ENCODE results near the gene ZSWIM8. TPM values are rescaled to one million over a fixed set of nuclear protein-coding genes. Genes with fewer than 3 reads are reported as not detected.
"Not testable (repeated sequence)": the region's sequence is repeated elsewhere in the genome, so short reads cannot be mapped to it uniquely, and the experiment has no call there.

The ZSWIM8 gene
- total RNA-seq, 2 donors from 2014 or later = 56.7 to 118 TPM

DNA sequence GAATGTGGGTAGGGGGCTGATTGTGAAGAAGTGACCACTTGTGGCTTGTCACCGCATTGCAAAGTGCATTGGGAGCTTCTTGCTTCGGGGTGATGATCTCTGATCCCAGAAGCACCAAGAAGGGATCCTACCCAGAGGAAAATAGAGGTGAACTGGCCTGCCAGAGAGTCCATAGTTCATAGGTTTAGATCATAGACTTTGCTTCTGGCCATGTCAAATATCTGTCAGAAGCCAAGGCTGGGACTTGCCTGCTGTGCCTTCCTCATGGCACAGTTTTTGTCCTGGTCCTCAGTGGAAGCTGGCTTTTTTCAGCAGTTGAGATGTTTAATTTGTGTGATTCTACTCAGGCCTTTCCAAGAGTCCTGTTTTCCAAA is 1.1 kb downstream of the ZSWIM8 start:
- ATAC-seq (no peak), DNase-seq (ENCODE audit: low spot score in 2 of 2) (no peak)
- Mint-ChIP-seq H3K36me3 (peaks cover 26 to 31% of the 10 kb centered on the region in 2 donors), H3K27ac (peak overlapping the region; percentile 79 to 85), H3K9me3 (no peaks in the 10 kb centered on the region)

- not testable (repeated sequence) for H3K27ac Mint-ChIP-seq; ATAC-seq; H3K9me3 Mint-ChIP-seq; DNase-seq (ENCODE audit: low spot score in 2 of 2)
- peaks cover 20 to 25% of the 10 kb centered on the region in 2 donors for H3K36me3 Mint-ChIP-seq
These were observed 1.8 kb downstream of the ZSWIM8 start for GRCh38 chr10:73787031-73787800.

DNA sequence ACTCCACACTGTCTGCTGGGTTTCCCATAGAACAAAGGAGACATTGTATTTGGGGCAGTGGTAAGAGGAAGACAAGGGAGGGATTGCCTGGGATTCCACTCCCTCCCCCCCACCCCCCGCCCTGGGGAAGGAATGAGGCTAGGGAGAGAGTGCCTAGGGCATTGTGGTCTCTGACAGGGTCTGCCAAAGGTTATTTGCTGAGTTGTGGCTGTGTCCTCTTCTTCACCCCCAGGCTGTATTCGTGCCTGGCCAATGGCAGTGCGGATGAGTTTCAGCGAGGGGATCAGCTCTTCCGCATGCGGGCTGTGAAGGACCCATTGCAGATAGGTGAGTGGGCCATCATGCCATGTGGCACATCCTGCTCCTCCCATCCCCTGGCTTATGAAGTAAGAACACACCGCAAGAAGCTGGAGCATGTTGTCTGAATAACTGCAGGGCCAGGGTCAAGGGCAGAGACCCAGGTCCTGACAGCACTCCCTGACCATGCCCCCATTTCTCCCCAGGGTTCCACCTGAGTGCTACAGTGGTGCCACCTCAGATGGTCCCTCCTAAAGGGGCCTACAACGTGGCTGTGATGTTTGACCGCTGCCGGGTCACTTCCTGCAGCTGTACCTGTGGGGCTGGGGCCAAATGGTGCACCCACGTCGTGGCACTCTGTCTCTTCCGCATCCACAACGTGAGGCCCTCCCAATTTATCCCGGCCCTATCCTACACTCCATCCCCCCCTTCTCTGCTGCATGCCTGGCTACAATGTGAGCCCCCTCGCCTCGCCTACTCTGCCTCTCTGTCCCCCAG is 3.7 kb downstream of the ZSWIM8 start:
- ATAC-seq = no peak
- Mint-ChIP-seq H3K36me3 (peaks cover 10 to 17% of the 10 kb centered on the region in 2 donors), H3K27ac (peak overlapping the region in 1 of 2 donors; percentile 51), H3K9me3 (no peaks in the 10 kb centered on the region)
- no peak for DNase-seq (ENCODE audit: low spot score in 2 of 2)

DNA sequence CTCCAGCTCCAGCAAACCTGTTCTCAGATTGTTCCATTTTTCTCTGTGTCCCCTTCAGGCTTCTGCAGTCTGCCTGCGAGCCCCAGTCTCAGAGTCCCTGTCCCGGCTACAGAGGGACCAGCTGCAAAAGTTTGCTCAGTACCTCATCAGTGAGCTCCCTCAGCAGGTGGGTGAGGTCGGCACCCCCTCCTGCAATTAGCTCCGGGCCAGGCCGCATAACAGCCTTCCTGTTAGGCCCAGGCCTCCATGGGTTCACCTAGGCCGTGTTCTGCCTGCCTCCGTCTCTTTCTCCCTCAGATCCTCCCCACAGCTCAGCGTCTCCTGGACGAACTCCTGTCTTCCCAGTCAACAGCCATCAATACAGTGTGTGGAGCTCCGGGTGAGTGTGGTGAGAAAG is 4.3 kb downstream of the ZSWIM8 start:
- Mint-ChIP-seq H3K36me3 (peaks cover 10 to 17% of the 10 kb centered on the region in 2 donors), H3K9me3 (no peaks in the 10 kb centered on the region), H3K27ac (peak overlapping the region in 1 of 2 donors; percentile 51)
- no peak for ATAC-seq
- DNase-seq (ENCODE audit: low spot score in 2 of 2) = no peak

GRCh38 chr10:73790886-73791625 is 5.7 kb downstream of the ZSWIM8 start:
- peak overlapping the region in 1 of 2 donors; percentile 72 for H3K27ac Mint-ChIP-seq

GRCh38 chr10:73791871-73792400 is 6.5 kb downstream of the ZSWIM8 start:
- Mint-ChIP-seq H3K27ac (peak overlapping the region in 1 of 2 donors; percentile 72), H3K9me3 (no peaks in the 10 kb centered on the region), H3K36me3 (peaks cover 4 to 10% of the 10 kb centered on the region in 2 donors)
- DNase-seq (ENCODE audit: low spot score in 2 of 2) = no peak
- ATAC-seq = no peak

More at GRCh38 chr10:73790886-73791625, 5.7 kb downstream of the ZSWIM8 start:
- no peak for DNase-seq (ENCODE audit: low spot score in 2 of 2)
- Mint-ChIP-seq H3K9me3 (no peaks in the 10 kb centered on the region), H3K36me3 (peaks cover 8 to 15% of the 10 kb centered on the region in 2 donors)
- no peak for ATAC-seq

DNA sequence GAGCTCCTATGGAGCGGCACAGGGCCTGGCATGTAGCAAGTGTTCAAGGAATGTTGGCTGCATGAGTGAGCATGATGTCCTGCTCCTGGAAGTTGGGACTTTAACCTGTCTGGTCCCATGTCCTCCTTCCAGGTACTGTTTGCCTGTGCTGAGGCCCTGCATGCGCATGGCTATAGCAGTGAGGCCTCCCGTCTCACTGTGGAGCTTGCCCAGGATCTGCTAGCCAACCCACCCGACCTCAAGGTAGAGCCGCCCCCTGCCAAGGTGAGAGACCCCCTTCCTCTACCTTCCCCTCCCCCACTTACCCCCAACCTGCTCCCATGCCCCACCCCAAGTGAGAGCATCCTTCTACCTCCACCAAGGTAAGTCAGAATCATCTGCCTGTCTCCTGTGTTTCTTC is 8.1 kb downstream of the ZSWIM8 start:
- peak overlapping the region in 1 of 2 donors; percentile 20 for H3K27ac Mint-ChIP-seq
- DNase-seq (ENCODE audit: low spot score in 2 of 2) (no peak), ATAC-seq (no peak)
- peaks cover 4 to 10% of the 10 kb centered on the region in 2 donors for H3K36me3 Mint-ChIP-seq
- H3K9me3 Mint-ChIP-seq = no peaks in the 10 kb centered on the region

DNA sequence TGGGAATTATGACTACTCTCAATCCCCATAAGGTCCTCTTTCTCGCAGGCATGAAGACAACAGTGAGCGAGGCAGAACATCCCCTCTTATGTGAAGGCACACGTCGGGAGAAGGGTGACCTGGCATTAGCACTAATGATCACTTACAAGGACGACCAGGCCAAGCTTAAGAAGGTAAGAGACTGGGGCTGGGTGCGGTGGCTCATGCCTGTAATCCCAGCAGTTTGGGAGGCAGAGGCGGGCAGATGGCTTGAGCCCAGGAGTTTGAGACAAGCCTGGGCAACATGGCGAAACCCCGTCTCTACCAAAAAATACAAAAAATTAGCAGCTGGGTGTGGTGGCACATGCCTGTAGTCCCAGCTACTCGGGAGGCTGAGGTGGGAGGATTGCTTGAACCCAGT is 10.1 kb downstream of the ZSWIM8 start:
- peak overlapping the region in 1 of 2 donors; percentile 26 for H3K27ac Mint-ChIP-seq
- H3K9me3 Mint-ChIP-seq; H3K36me3 Mint-ChIP-seq; ATAC-seq; DNase-seq (ENCODE audit: low spot score in 2 of 2): not testable (repeated sequence)

- H3K9me3 Mint-ChIP-seq; H3K36me3 Mint-ChIP-seq; DNase-seq (ENCODE audit: low spot score in 2 of 2); ATAC-seq: not testable (repeated sequence)
- H3K27ac Mint-ChIP-seq = peak overlapping the region; percentile 26 to 50
These were observed 10.6 kb downstream of the ZSWIM8 start for GRCh38 chr10:73796035-73796434.

- Mint-ChIP-seq H3K36me3 (no peaks in the 10 kb centered on the region), H3K9me3 (no peaks in the 10 kb centered on the region), H3K27ac (no peak overlapping the region)
- DNase-seq (ENCODE audit: low spot score in 2 of 2) (no peak), ATAC-seq (no peak)
These were observed 11.4 kb downstream of the ZSWIM8 start for GRCh38 chr10:73796766-73797165.

DNA sequence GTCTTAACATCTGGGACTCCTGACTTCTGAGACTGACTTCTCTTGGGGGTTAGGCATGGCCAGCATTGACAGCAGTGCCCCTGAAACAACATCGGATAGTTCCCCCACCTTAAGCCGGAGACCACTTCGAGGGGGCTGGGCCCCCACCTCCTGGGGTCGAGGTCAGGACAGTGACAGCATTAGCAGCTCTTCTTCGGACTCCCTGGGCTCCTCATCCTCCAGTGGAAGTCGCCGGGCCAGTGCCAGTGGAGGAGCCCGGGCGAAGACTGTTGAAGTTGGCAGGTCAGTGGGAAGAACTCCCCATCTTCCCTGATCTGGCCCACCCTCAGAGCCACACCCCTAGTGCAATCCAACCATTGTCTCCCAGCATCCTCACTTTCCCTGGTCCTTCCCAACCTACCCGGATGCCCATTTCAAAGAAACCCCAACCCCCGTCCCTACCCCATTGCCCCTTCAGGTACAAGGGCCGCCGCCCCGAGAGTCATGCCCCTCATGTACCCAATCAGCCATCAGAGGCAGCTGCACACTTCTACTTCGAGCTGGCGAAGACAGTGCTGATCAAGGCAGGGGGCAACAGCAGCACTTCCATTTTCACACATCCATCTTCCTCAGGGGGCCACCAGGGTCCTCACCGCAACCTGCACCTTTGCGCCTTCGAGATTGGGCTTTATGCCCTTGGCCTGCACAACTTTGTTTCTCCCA is 12.1 kb downstream of the ZSWIM8 start:
- H3K27ac Mint-ChIP-seq = peak overlapping the region; percentile 17 to 43

GRCh38 chr10:73798087-73798486 is 12.7 kb downstream of the ZSWIM8 start:
- ATAC-seq (no peak), DNase-seq (ENCODE audit: low spot score in 2 of 2) (no peak)
- no peaks in the 10 kb centered on the region for H3K36me3 Mint-ChIP-seq

More for the DNA sequence above, 12.1 kb downstream of the ZSWIM8 start:
- no peak for ATAC-seq
- DNase-seq (ENCODE audit: low spot score in 2 of 2) = no peak
- no peaks in the 10 kb centered on the region for H3K36me3 Mint-ChIP-seq
- no peaks in the 10 kb centered on the region for H3K9me3 Mint-ChIP-seq

DNA sequence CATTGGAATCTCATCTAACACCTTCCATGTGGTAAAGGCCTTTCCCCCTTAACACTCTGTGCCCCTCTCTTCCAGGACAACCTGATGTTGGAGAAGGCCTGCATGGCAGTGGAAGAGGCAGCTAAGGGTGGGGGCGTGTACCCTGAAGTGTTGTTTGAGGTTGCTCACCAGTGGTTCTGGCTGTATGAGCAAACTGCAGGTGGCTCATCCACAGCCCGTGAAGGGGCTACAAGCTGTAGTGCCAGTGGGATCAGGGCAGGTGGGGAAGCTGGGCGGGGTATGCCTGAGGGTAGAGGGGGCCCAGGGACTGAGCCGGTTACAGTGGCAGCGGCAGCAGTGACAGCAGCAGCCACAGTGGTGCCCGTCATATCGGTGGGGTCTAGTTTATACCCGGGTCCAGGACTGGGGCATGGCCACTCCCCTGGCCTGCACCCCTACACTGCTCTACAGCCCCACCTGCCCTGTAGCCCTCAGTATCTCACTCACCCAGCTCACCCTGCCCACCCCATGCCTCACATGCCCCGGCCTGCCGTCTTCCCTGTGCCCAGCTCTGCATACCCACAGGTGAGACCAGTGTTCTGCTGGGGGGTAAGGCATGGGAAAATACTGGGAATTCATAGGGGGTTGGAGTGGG is 13.6 kb downstream of the ZSWIM8 start:
- Mint-ChIP-seq H3K27ac (peak overlapping the region; percentile 43 to 93), H3K36me3 (peaks cover 0 to 5% of the 10 kb centered on the region in 2 donors), H3K9me3 (no peaks in the 10 kb centered on the region)
- peak; percentile 15 to 21 for ATAC-seq
- no peak for DNase-seq (ENCODE audit: low spot score in 2 of 2)

More at GRCh38 chr10:73798087-73798486, 12.7 kb downstream of the ZSWIM8 start:
- H3K27ac Mint-ChIP-seq = peak overlapping the region; percentile 17 to 43
- H3K9me3 Mint-ChIP-seq = no peaks in the 10 kb centered on the region

GRCh38 chr10:73799899-73800559 is 14.6 kb downstream of the ZSWIM8 start:
- no peak for DNase-seq (ENCODE audit: low spot score in 2 of 2)
- Mint-ChIP-seq H3K36me3 (peaks cover 0 to 5% of the 10 kb centered on the region in 2 donors), H3K27ac (peak overlapping the region in 1 of 2 donors; percentile 43), H3K9me3 (no peaks in the 10 kb centered on the region)
- peak in 1 of 2 donors; percentile 2 for ATAC-seq

All from activated naive CD4-positive, alpha-beta T cell treated with anti-CD3 and anti-CD28 coated beads, Interleukin-2, amount 50 U/mL, for 72 hours (primary cell).